Stimulated activated CD4-positive, alpha-beta T cell treated with anti-CD3 and anti-CD28 coated beads, Interleukin-1b, Interleukin-23, amount 100 ng/mL, for 4 hours (primary cell): ENCODE data around the gene GUCY1A1.

ENCODE experiments used
- DNase-seq, 2 donors: peaks; one replicate each; pipeline ENCODE4 v3.0.0-alpha.2; 2020; ENCODE audit warnings: low read depth in 2 of 2

The GUCY1A1 gene

GRCh38 chr4:155738548-155738947, 71.9 kb downstream of the GUCY1A1 start:
- DNase-seq: no peak

- no peak for DNase-seq
These were observed 74.9 kb downstream of the GUCY1A1 start for GRCh38 chr4:155741546-155741945.

- DNase-seq: no peak
These were observed 75.8 kb downstream of the GUCY1A1 start for GRCh38 chr4:155742310-155743015.

GRCh38 chr4:155745984-155746383, 79.3 kb downstream of the GUCY1A1 start:
- no peak for DNase-seq

GRCh38 chr4:155748039-155748438, 81.4 kb downstream of the GUCY1A1 start:
- no peak for DNase-seq

GRCh38 chr4:155749041-155749440, 82.4 kb downstream of the GUCY1A1 start:
- DNase-seq: no peak

GRCh38 chr4:155751569-155751968, 84.9 kb downstream of the GUCY1A1 start:
- no peak for DNase-seq

GRCh38 chr4:155757745-155758265, 91.2 kb downstream of the GUCY1A1 start:
- DNase-seq: no peak

- DNase-seq: peak; percentile 34 to 51
These were observed 92.1 kb downstream of the GUCY1A1 start, which contains the start of gene GUCY1B1 for GRCh38 chr4:155758481-155759371. GUCY1B1 (plus strand) TSS chr4:155759021; CDS start chr4:155759141, 120 bp downstream.

GRCh38 chr4:155759372-155760252, 93.0 kb downstream of the GUCY1A1 start:
- DNase-seq: no peak

GRCh38 chr4:155761047-155761446, 94.4 kb downstream of the GUCY1A1 start:
- no peak for DNase-seq

- DNase-seq: no peak
These were observed 95.3 kb downstream of the GUCY1A1 start for GRCh38 chr4:155761916-155762315.

- no peak for DNase-seq
These were observed 95.7 kb downstream of the GUCY1A1 start for GRCh38 chr4:155762334-155762733.

- no peak for DNase-seq
These were observed 96.9 kb downstream of the GUCY1A1 start for GRCh38 chr4:155763551-155763950.

- no peak for DNase-seq
These were observed 98.5 kb downstream of the GUCY1A1 start for GRCh38 chr4:155765149-155765548.

- no peak for DNase-seq
These were observed 100.0 kb downstream of the GUCY1A1 start for GRCh38 chr4:155766622-155767021.

GRCh38 chr4:155768370-155768769, 101.7 kb downstream of the GUCY1A1 start:
- DNase-seq: no peak

GRCh38 chr4:155769090-155769489, 102.4 kb downstream of the GUCY1A1 start:
- no peak for DNase-seq

- no peak for DNase-seq
These were observed 106.0 kb downstream of the GUCY1A1 start for GRCh38 chr4:155772459-155773195.

GRCh38 chr4:155773196-155773800, 106.7 kb downstream of the GUCY1A1 start:
- DNase-seq: no peak
